ENCODE results near the gene C19orf38. TPM values are rescaled to one million over a fixed set of nuclear protein-coding genes. Genes with fewer than 3 reads are reported as not detected.

The C19orf38 gene
- total RNA-seq, 1 experiment from 2014 or later: 0.61 TPM

- Histone ChIP-seq H3K36me3 (ENCODE audit: control insufficient read depth, insufficient read depth, low read length) (0 out of 2 replicates have a peak, but pooled peaks cover 1% of the 10 kb centered on the region), H3K9me3 (no peaks in the 10 kb centered on the region), H3K4me3 (ENCODE audit: low read depth, low read length) (no peak overlapping the region), H3K27me3 (replicated peaks; ENCODE audit: control insufficient read depth, insufficient read depth, low read length) (no peaks in the 10 kb centered on the region), H3K4me1 (no peaks in the 10 kb centered on the region)
- H3K27ac Mint-ChIP-seq (ENCODE audit: unreplicated experiment): no peak overlapping the region
- POLR2A ChIA-PET: interaction anchor here (0.6 kb wide), 1 partner anchor 467 kb away, joined by 3 read pairs; no protein-coding TSS in a partner anchor
- intact Hi-C loops (cut with micrococcal nuclease; ENCODE audit: unreplicated experiment): no loop called here
- H3K36me3 Mint-ChIP-seq (ENCODE audit: insufficient read depth, unreplicated experiment): peaks cover 19% of the 10 kb centered on the region
- TF ChIP-seq, protein P1, sequence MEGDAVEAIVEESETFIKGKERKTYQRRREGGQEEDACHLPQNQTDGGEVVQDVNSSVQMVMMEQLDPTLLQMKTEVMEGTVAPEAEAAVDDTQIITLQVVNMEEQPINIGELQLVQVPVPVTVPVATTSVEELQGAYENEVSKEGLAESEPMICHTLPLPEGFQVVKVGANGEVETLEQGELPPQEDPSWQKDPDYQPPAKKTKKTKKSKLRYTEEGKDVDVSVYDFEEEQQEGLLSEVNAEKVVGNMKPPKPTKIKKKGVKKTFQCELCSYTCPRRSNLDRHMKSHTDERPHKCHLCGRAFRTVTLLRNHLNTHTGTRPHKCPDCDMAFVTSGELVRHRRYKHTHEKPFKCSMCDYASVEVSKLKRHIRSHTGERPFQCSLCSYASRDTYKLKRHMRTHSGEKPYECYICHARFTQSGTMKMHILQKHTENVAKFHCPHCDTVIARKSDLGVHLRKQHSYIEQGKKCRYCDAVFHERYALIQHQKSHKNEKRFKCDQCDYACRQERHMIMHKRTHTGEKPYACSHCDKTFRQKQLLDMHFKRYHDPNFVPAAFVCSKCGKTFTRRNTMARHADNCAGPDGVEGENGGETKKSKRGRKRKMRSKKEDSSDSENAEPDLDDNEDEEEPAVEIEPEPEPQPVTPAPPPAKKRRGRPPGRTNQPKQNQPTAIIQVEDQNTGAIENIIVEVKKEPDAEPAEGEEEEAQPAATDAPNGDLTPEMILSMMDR (IDR thresholded peaks at IDR 0.05; ENCODE audit: insufficient read depth in 1 of 2, low read depth in 1 of 2, low read length in 1 of 2, severe bottlenecking in 1 of 2, unreplicated experiment in 1 of 2): no peak
- no peak overlapping the region for H3K4me3 Mint-ChIP-seq (ENCODE audit: unreplicated experiment)
- BruUV-seq (replicated peaks): no TSS peak
- no peaks in the 10 kb centered on the region for H3K9me3 Mint-ChIP-seq (ENCODE audit: unreplicated experiment)
- CTCF ChIA-PET: interaction anchor here (0.6 kb wide), 1 partner anchor 45 kb away, joined by 3 read pairs; no protein-coding TSS in a partner anchor
- no peaks in the 10 kb centered on the region for H3K27me3 Mint-ChIP-seq (ENCODE audit: insufficient read depth, unreplicated experiment)
- DNase-seq: no peak
- H3K4me1 Mint-ChIP-seq (ENCODE audit: low read depth, unreplicated experiment): no peaks in the 10 kb centered on the region
Measured at GRCh38 chr19:10892256-10892655, 44.0 kb downstream of the C19orf38 start.

GRCh38 chr19:10894911-10895213 lies 46.6 kb downstream of the C19orf38 start:
- Histone ChIP-seq H3K4me3 (ENCODE audit: low read depth, low read length) (no peak overlapping the region), H3K9me3 (no peaks in the 10 kb centered on the region), H3K4me1 (no peaks in the 10 kb centered on the region), H3K36me3 (ENCODE audit: control insufficient read depth, insufficient read depth, low read length) (0 out of 2 replicates have a peak, but pooled peaks cover 1% of the 10 kb centered on the region), H3K27me3 (replicated peaks; ENCODE audit: control insufficient read depth, insufficient read depth, low read length) (no peaks in the 10 kb centered on the region)
- H3K27me3 Mint-ChIP-seq (ENCODE audit: insufficient read depth, unreplicated experiment): no peaks in the 10 kb centered on the region
- H3K4me3 Mint-ChIP-seq (ENCODE audit: unreplicated experiment): no peak overlapping the region
- TF ChIP-seq, protein P1 (IDR thresholded peaks at IDR 0.05; ENCODE audit: insufficient read depth in 1 of 2, low read depth in 1 of 2, low read length in 1 of 2, severe bottlenecking in 1 of 2, unreplicated experiment in 1 of 2): no peak
- no peak for DNase-seq
- BruUV-seq (replicated peaks): no TSS peak
- CTCF ChIA-PET: no interaction called here
- no peaks in the 10 kb centered on the region for H3K9me3 Mint-ChIP-seq (ENCODE audit: unreplicated experiment)
- no peaks in the 10 kb centered on the region for H3K4me1 Mint-ChIP-seq (ENCODE audit: low read depth, unreplicated experiment)
- intact Hi-C loops (cut with micrococcal nuclease; ENCODE audit: unreplicated experiment): no loop called here
- no peak overlapping the region for H3K27ac Mint-ChIP-seq (ENCODE audit: unreplicated experiment)
- H3K36me3 Mint-ChIP-seq (ENCODE audit: insufficient read depth, unreplicated experiment): peaks cover 12% of the 10 kb centered on the region
- POLR2A ChIA-PET: no interaction called here

DNA sequence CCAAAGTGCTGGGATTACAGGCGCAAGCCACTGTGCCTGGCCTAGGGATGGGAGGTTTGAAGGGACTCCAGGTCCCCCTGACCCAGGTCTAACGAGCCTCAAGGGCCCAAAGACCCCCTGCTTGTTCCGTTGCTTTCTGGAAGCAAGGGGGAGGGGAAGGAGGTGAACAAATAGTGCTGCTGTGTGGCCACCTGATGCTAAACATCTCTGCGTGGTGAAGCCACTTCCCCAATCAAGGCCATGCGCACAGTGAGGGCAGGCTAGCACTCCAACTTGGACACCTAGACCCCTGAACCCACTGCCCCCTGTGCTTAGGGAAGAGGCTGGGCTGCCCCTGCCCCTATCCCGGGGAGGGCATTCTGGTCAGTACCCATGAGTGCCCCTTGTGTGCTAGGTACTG lies 47.1 kb downstream of the C19orf38 start:
- Mint-ChIP-seq H3K4me3 (ENCODE audit: unreplicated experiment) (no peak overlapping the region), H3K27ac (ENCODE audit: unreplicated experiment) (no peak overlapping the region), H3K36me3 (ENCODE audit: insufficient read depth, unreplicated experiment) (peaks cover 12% of the 10 kb centered on the region), H3K27me3 (ENCODE audit: insufficient read depth, unreplicated experiment) (no peaks in the 10 kb centered on the region), H3K4me1 (ENCODE audit: low read depth, unreplicated experiment) (no peaks in the 10 kb centered on the region), H3K9me3 (ENCODE audit: unreplicated experiment) (no peaks in the 10 kb centered on the region)
- POLR2A ChIA-PET: no interaction called here
- H3K9me3 ChIP-seq: no peaks in the 10 kb centered on the region
- no peaks in the 10 kb centered on the region for H3K27me3 ChIP-seq (replicated peaks; ENCODE audit: control insufficient read depth, insufficient read depth, low read length)
- H3K4me1 ChIP-seq: no peaks in the 10 kb centered on the region
- H3K36me3 ChIP-seq (ENCODE audit: control insufficient read depth, insufficient read depth, low read length): 0 out of 2 replicates have a peak, but pooled peaks cover 1% of the 10 kb centered on the region
- BruUV-seq (replicated peaks): no TSS peak
- TF ChIP-seq, protein P1 (IDR thresholded peaks at IDR 0.05; ENCODE audit: insufficient read depth in 1 of 2, low read depth in 1 of 2, low read length in 1 of 2, severe bottlenecking in 1 of 2, unreplicated experiment in 1 of 2): no peak
- intact Hi-C loops (cut with micrococcal nuclease; ENCODE audit: unreplicated experiment): no loop called here
- no peak for DNase-seq
- CTCF ChIA-PET: no interaction called here
- H3K4me3 ChIP-seq (ENCODE audit: low read depth, low read length): no peak overlapping the region
